H9 (cell line): ENCODE results near the gene RALA. TPM values are rescaled to one million over a fixed set of nuclear protein-coding genes. Genes with fewer than 3 reads are reported as not detected.

ENCODE experiments used
- DNase-seq: peaks from one replicate; pipeline ENCODE4 v3.0.0-alpha.2; 2017
- H2AFZ ChIP-seq: one replicate; pipeline ENCODE4 v1.6.1; 2013; ENCODE audit warnings: mild to moderate bottlenecking, low read length, control low read depth, moderate library complexity
- H2AK5ac ChIP-seq: 2 replicates; pipeline ENCODE4 v1.6.1; 2013; ENCODE audit warnings: low read length, control low read depth, mixed read lengths; ENCODE audit not compliant: insufficient read length
- H2BK120ac ChIP-seq: one replicate; pipeline ENCODE4 v1.6.1; 2013; ENCODE audit warnings: low read depth, mild to moderate bottlenecking, low read length, control low read depth, inconsistent platforms; ENCODE audit not compliant: poor library complexity, severe bottlenecking
- H2BK12ac ChIP-seq: 2 replicates; pipeline ENCODE4 v1.6.1; 2013; ENCODE audit warnings: low read length, control low read depth, mixed read lengths, low read depth; ENCODE audit not compliant: insufficient read length
- H2BK15ac ChIP-seq: 2 replicates; pipeline ENCODE4 v1.6.1; 2013; ENCODE audit warnings: low read depth, low read length, control low read depth
- H2BK20ac ChIP-seq: one replicate; pipeline ENCODE4 v1.6.1; 2013; ENCODE audit warnings: low read depth, mild to moderate bottlenecking, low read length, control low read depth, inconsistent platforms; ENCODE audit not compliant: poor library complexity, severe bottlenecking
- H2BK5ac ChIP-seq: 2 replicates; pipeline ENCODE4 v1.6.1; 2013; ENCODE audit warnings: low read length, control low read depth, mixed read lengths; ENCODE audit not compliant: insufficient read length
- H3K14ac ChIP-seq: 2 replicates; pipeline ENCODE4 v1.6.1; 2013; ENCODE audit warnings: low read length, control low read depth; ENCODE audit not compliant: insufficient read depth
- H3K18ac ChIP-seq: 2 replicates; pipeline ENCODE4 v1.6.1; 2013; ENCODE audit warnings: low read depth, mild to moderate bottlenecking, mixed read lengths, low read length, control low read depth; ENCODE audit not compliant: insufficient read length
- H3K23ac ChIP-seq: 2 replicates; pipeline ENCODE4 v1.6.1; 2013; ENCODE audit warnings: low read length, control low read depth, mixed read lengths, low read depth; ENCODE audit not compliant: insufficient read length
- H3K23me2 ChIP-seq: 2 replicates; pipeline ENCODE4 v1.6.1; 2013; ENCODE audit warnings: low read depth, mild to moderate bottlenecking, mixed read lengths, low read length, control low read depth; ENCODE audit not compliant: insufficient read length, poor library complexity, severe bottlenecking
- H3K27ac ChIP-seq: 2 replicates; pipeline ENCODE4 v1.5.1; 2013; ENCODE audit warnings: low read length, control low read depth, mixed read lengths, low read depth; ENCODE audit not compliant: insufficient read length
- H3K27me3 ChIP-seq: 2 replicates; pipeline ENCODE4 v1.6.1; 2013; ENCODE audit warnings: low read length, control low read depth, inconsistent platforms; ENCODE audit not compliant: insufficient read depth
- H3K4ac ChIP-seq: 2 replicates; pipeline ENCODE4 v1.6.1; 2013; ENCODE audit warnings: low read depth, mild to moderate bottlenecking, control low read depth, inconsistent platforms, low read length, moderate library complexity
- H3K4me1 ChIP-seq: 2 replicates; pipeline ENCODE4 v1.6.1; 2013; ENCODE audit warnings: low read length, control low read depth, inconsistent platforms; ENCODE audit not compliant: insufficient read depth
- H3K4me2 ChIP-seq: 2 replicates; pipeline ENCODE4 v1.6.1; 2013; ENCODE audit warnings: low read length, control low read depth, mixed read lengths; ENCODE audit not compliant: insufficient read length, insufficient read depth
- H3K56ac ChIP-seq: 2 replicates; pipeline ENCODE4 v1.6.1; 2013; ENCODE audit warnings: low read depth, mild to moderate bottlenecking, mixed read lengths, low read length, control low read depth; ENCODE audit not compliant: insufficient read length
- H3K79me1 ChIP-seq: 2 replicates; pipeline ENCODE4 v1.6.1; 2013; ENCODE audit warnings: low read depth, mild to moderate bottlenecking, moderate library complexity, low read length, control low read depth, inconsistent platforms; ENCODE audit not compliant: insufficient read depth, poor library complexity, severe bottlenecking
- H3K79me2 ChIP-seq: 2 replicates; pipeline ENCODE4 v1.6.1; 2013; ENCODE audit warnings: low read length, control low read depth, inconsistent platforms; ENCODE audit not compliant: insufficient read depth
- H3K9ac ChIP-seq: 2 replicates; pipeline ENCODE4 v1.6.1; 2013; ENCODE audit warnings: low read length, control low read depth, mixed read lengths; ENCODE audit not compliant: insufficient read length; ENCODE audit errors: extremely low read depth
- H3K9me3 ChIP-seq: one replicate; pipeline ENCODE4 v1.6.1; 2013; ENCODE audit warnings: low read depth, low read length, inconsistent platforms; ENCODE audit not compliant: control insufficient read depth
- H3T11ph ChIP-seq: one replicate; pipeline ENCODE4 v1.6.1; 2013; ENCODE audit warnings: mild to moderate bottlenecking, low read length, control low read depth, inconsistent platforms
- H4K20me1 ChIP-seq: one replicate; pipeline ENCODE4 v1.6.1; 2013; ENCODE audit not compliant: control insufficient read depth, insufficient read length, insufficient read depth
- H4K5ac ChIP-seq: 2 replicates; pipeline ENCODE4 v1.6.1; 2013; ENCODE audit warnings: low read depth, mild to moderate bottlenecking, mixed read lengths, low read length, control low read depth; ENCODE audit not compliant: insufficient read length
- H4K8ac ChIP-seq: replicated peaks from 2 replicates; pipeline ENCODE4 v1.6.1; 2013; ENCODE audit warnings: low read length, control low read depth, mixed read lengths, low read depth; ENCODE audit not compliant: insufficient read length
- H4K91ac ChIP-seq: 2 replicates; pipeline ENCODE4 v1.6.1; 2013; ENCODE audit warnings: low read depth, mild to moderate bottlenecking, moderate library complexity, mixed read lengths, low read length, control low read depth; ENCODE audit not compliant: insufficient read length
- H3K27ac Mint-ChIP-seq, 3 experiments: 2 replicates in 2 of 3; 3 replicates in 1 of 3; pipeline ENCODE4 v1.8.0; 2020 to 2021; ENCODE audit warnings: mixed read lengths in 3 of 3, mild to moderate bottlenecking in 1 of 3, moderate library complexity in 1 of 3
- H3K27me3 Mint-ChIP-seq: 2 replicates; pipeline ENCODE4 v1.8.0; 2021; ENCODE audit warnings: low read depth, mild to moderate bottlenecking, moderate library complexity, mixed read lengths
- H3K36me3 Mint-ChIP-seq, 3 experiments: 2 replicates in 2 of 3; 3 replicates in 1 of 3; pipeline ENCODE4 v1.8.0; 2020 to 2021; ENCODE audit warnings: low read depth in 3 of 3, mixed read lengths in 3 of 3; ENCODE audit not compliant: insufficient read depth in 1 of 3
- H3K4me1 Mint-ChIP-seq, 2 experiments: 2 replicates each; pipeline ENCODE4 v1.8.0; 2020; ENCODE audit warnings: mixed read lengths in 2 of 2
- H3K4me3 Mint-ChIP-seq, 2 experiments: 2 replicates in 1 of 2; 3 replicates in 1 of 2; pipeline ENCODE4 v1.8.0; 2020 to 2021; ENCODE audit warnings: mild to moderate bottlenecking in 2 of 2, mixed read lengths in 2 of 2, moderate library complexity in 1 of 2
- H3K9me3 Mint-ChIP-seq, 2 experiments: 2 replicates in 1 of 2; 3 replicates in 1 of 2; pipeline ENCODE4 v1.8.0; 2020; ENCODE audit warnings: mild to moderate bottlenecking in 2 of 2, mixed read lengths in 2 of 2, moderate library complexity in 1 of 2
- WGBS: extraction: QIAGEN DNeasy Blood & Tissue Kit; methylation state at CpG from one replicate; pipeline ENCODE4 v1.1.7; 2013; ENCODE audit warnings: missing lambda C conversion rate, low lambda C conversion rate, mixed read lengths; ENCODE audit not compliant: insufficient read length; ENCODE audit errors: extremely low coverage; 5-methylcytosine and 5-hydroxymethylcytosine counted together
- total RNA-seq: library from RNA; stranded (reverse); gene quantifications from 2 replicates; pipeline ENCODE4 v1.2.1, GENCODE V29; 2021
- TF ChIP-seq, protein P1 (sequence below): fragments of 200-600 bp; sonication (generic); conservative IDR thresholded peaks from 3 replicates; pipeline ENCODE4 v1.8.0; 2021; ENCODE audit warnings: antibody characterized with exemption, mild to moderate bottlenecking

Gene RALA
- total RNA-seq, 1 experiment from 2014 or later = 57.5 TPM

GRCh38 chr7:39673868-39674267 is 50.5 kb downstream of the RALA start:
- WGBS = no CpG with 5 or more reads among the region's 3 CpGs
- no peaks in the 10 kb centered on the region for H3K4me1 ChIP-seq
- TF ChIP-seq, protein P1, sequence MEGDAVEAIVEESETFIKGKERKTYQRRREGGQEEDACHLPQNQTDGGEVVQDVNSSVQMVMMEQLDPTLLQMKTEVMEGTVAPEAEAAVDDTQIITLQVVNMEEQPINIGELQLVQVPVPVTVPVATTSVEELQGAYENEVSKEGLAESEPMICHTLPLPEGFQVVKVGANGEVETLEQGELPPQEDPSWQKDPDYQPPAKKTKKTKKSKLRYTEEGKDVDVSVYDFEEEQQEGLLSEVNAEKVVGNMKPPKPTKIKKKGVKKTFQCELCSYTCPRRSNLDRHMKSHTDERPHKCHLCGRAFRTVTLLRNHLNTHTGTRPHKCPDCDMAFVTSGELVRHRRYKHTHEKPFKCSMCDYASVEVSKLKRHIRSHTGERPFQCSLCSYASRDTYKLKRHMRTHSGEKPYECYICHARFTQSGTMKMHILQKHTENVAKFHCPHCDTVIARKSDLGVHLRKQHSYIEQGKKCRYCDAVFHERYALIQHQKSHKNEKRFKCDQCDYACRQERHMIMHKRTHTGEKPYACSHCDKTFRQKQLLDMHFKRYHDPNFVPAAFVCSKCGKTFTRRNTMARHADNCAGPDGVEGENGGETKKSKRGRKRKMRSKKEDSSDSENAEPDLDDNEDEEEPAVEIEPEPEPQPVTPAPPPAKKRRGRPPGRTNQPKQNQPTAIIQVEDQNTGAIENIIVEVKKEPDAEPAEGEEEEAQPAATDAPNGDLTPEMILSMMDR = no peak

More at GRCh38 chr7:39673868-39674267, 50.5 kb downstream of the RALA start:
- H3K23ac ChIP-seq = no peak overlapping the region
- H4K8ac ChIP-seq = no peak overlapping the region
- H3K36me3 Mint-ChIP-seq = peaks cover 17 to 20% (median 17%) of the 10 kb centered on the region in 3 experiments
- no peak overlapping the region for H3K14ac ChIP-seq
- no peak overlapping the region for H2AFZ ChIP-seq
- no peak overlapping the region for H4K91ac ChIP-seq
- H2BK120ac ChIP-seq = no peak overlapping the region
- H2BK15ac ChIP-seq = no peak overlapping the region
- peaks cover 7 to 10% of the 10 kb centered on the region in 2 experiments for H3K9me3 Mint-ChIP-seq
- no peak overlapping the region for H3K27ac Mint-ChIP-seq
- no peak overlapping the region for H2BK5ac ChIP-seq
- no peak for DNase-seq
- no peak overlapping the region for H2AK5ac ChIP-seq
- no peak overlapping the region for H3K9ac ChIP-seq
- H3K56ac ChIP-seq = no peak overlapping the region
- no peak overlapping the region for H2BK12ac ChIP-seq
- H3K27me3 Mint-ChIP-seq = no peaks in the 10 kb centered on the region
- no peaks in the 10 kb centered on the region; a peak in 1 of 4 replicates for H3K4me1 Mint-ChIP-seq
- no peak overlapping the region for H3K4me2 ChIP-seq
- no peak overlapping the region for H3K18ac ChIP-seq
- no peak overlapping the region for H3K27ac ChIP-seq
- no peak overlapping the region for H3T11ph ChIP-seq
- no peak overlapping the region for H3K4me3 Mint-ChIP-seq
- H4K5ac ChIP-seq = no peak overlapping the region
- H3K27me3 ChIP-seq = no peaks in the 10 kb centered on the region
- no peaks in the 10 kb centered on the region for H3K23me2 ChIP-seq
- H3K79me1 ChIP-seq = peaks cover 8% of the 10 kb centered on the region
- H2BK20ac ChIP-seq = no peak overlapping the region
- no peak overlapping the region for H3K4ac ChIP-seq
- H4K20me1 ChIP-seq = no peaks in the 10 kb centered on the region
- H3K9me3 ChIP-seq = no peaks in the 10 kb centered on the region
- peaks cover 2% of the 10 kb centered on the region; the same call in 1 of the 2 replicates for H3K79me2 ChIP-seq
